ENCODE data around the gene H6PD.

H6PD gene

DNA sequence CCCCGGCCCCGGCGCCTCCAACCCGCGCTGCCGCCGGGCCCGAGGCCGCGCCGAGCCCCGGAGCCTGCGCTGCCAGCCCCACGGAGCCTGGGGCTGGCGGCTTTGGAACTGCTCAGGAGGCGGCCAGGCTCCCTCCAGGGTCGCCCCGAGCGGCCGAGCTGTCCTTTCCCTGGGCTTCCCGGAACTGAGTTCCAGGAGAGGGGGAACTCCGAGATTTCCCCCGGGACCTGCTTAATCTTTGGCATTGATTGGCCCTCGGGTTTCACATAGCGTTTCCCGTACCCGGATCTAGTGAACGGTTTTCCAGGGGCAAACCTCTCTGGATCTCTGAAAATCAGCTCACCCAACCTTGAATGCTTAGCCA, 504 bp downstream of the H6PD start:
- peak in 2 of 42 donors; percentile 31 to 52 for DNase-seq
- intact Hi-C loops (cut with DNase I), result no loop called here

DNA sequence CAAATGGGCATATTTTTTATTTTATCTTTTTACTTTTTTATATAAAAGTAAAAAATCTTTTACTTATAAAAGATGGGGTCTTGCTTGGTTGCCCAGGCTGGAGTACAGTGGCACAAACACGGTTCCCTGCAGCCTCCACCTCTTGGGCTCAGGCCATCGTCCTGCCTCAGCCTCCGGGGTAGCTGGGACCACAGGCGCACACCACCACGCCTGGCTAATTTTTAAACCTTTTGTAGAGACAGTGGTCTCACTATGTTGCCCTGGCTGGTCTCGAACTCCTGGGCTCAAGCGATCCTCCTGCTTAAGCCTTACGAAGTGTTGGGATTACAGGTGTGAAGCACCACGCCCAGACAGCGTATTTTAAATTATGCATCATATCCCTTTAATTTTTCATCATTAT, 986 bp downstream of the H6PD start:
- DNase-seq, result no peak
- intact Hi-C loops (cut with DNase I), result no loop called here

DNA sequence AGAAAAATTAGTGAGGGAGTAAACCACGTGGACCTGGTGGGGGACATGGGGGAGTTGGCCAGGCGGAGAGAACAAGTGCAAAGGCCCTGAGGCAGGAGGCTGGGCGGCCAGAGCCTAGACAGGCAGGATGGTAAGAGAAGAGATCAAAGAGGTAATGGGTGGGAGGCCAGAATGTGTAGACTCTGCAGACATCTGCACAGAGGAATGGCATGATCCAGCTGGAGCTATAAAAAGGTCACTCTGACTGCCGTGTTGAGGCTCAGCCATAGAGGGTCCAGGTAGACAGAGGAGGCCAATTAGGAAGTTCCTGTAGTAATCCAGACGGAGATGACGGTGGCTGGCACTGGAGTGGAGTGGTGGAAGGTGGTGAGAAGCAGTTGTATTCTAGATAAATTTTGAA, 3.6 kb downstream of the H6PD start:
- intact Hi-C loops (cut with DNase I), result no loop called here
- peak in 1 of 42 donors; percentile 28 for DNase-seq

DNA sequence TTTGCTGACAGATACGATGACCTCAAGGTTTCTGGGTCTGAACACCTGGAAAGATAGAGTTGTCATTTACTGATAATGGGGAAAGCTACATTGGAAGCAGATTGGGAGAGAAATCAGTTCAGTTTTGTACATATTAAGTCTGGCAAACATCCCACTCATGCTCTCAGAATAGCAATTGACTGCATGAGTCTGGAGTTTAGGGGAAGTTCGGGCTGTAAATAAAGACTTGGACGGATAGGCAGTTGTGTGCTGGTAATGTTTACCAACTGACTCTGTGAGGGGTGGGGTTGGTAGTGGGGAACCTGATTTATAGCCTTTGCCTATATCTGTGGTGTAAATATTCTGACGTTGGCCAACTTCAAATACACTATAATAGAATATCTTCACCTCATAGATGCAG, 4.0 kb downstream of the H6PD start:
- no peak for DNase-seq
- intact Hi-C loops (cut with DNase I), result no loop called here

DNA sequence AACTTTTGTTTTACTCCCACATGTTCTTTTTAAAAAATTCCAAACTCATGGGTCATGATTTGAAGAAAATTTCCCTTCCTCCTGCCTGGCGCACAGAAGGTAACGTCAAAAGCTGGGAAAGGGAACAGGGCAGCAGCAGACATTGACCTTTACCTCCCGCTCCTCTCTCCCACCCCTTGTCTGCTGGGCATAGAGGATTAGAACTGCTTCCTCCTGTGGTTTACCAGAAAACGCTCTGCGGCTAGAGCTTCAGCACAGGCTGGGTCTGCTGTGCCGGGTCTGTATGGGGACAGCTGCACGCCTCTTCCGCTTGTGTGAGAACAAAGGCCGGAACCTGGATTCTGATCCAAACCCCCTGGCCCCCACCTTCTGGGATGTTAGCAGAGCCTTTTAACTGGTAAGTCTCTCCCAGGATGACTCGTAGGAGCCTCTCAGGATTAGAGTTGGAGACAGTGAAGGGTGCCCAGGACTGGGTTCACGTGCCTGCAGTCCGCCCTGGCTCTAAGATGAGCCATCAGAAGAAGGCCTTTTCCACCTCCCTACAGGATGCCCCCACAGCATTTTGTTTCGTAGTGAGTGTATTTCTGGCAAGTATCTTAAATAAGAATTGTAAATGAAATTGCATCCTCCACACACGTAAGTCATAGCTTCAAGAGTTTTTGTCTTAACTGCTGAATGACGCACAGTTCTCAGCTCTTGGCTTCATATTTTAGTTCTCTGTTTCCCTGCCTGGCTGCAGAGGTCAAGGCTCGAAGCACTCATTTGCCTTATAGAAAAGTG, 5.2 kb downstream of the H6PD start:
- DNase-seq, result peak in 27 of 42 donors; percentile 31 to 71 (median 52)
- intact Hi-C loops (cut with DNase I), result no loop called here

DNA sequence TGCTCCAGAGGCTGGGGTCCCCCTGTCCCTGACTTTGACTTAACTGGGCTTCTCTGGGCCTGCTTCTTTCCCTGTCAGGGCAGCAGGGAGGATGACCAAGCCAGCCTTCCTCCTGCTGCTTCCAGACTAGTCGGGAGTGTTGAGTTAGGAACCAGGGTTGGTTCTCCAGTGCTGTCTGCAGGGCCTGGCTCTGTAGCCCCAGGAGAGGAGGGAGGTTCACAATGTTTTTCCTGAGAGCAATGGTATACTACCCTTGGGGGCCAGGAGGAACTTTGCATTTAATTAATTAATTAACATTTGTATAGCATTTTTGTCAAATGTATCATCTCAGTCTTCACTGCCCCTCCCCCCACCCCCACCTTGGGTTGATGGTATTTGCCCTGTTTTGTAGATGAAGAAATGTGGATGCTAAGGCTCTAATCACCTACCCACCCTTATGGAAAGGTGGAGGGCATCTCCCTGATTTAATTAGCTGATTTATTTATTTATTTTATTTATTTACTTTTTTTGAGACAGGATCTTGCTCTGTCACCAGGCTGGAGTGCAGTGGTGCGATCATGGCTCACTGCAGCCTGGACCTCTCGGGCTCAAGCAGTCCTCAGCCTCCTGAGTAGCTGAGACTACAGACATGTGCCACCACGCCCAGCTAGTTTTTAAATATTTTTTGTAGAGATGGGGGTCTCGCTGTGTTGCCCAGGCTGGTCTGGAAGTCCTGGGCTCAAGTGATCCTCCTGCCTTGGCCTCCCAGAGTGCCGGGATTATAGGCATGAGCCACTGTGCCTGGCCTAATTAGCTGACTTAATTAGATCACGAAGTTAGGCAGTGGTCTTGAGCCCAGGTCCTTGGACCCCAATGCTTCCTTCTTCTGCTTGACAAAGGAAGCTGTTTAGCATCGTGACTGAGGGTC, 6.6 kb downstream of the H6PD start:
- intact Hi-C loops (cut with DNase I), result no loop called here
- no peak for DNase-seq

DNA sequence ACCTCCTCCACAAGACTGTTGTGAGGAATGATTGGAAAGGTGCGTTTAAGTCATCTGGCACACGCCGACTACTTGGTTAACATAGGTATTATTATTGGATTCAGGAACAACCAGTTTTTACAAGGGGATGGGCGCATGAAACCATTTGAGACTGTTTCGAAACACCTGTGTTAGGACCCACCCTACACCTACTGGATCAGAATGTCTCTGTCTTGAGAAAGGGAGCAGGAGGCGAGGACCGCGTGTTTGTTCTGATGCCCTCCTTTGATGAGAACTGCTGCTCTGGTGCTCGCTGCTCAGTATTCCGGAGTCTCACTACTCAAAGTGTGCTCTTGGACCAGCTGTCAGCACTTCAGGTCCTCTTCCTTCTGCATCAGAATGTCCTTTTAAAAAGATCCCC, 7.3 kb downstream of the H6PD start:
- DNase-seq, result peak in 37 of 42 donors; percentile 42 to 90 (median 70)
- intact Hi-C loops (cut with DNase I), result no loop called here

DNA sequence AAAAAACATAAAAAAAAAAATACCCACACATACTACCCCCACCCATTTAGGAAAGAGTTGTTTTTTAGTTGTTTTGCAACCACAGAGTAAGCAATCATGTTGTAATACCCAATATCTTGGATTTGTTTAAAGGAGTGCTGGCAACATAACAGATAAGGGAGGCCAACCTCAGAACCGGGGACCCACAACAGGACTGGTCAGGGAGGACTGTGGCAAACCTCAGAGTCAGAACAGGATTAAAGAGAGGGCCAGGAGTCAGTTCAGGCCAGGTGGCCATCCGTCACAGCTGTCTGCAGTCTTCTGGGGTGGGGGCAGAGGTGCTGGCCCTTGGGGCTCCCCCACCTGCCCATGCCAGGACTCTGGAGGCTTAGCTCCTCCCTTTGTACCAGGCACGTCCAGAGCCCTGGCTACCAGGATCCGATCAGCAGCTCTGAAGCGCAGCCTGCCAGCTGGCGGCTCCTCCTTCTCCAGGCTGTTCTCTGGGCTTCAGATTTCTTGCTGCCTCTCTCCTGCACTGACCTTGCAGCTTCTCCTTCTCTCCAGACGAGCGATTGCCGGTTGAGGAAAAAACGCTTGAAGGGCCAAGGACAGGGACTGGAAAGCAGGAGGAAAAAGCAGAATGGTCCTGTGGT, 7.9 kb downstream of the H6PD start:
- intact Hi-C loops (cut with DNase I), result no loop called here
- DNase-seq, result peak in 40 of 42 donors; percentile 40 to 87 (median 69)

DNA sequence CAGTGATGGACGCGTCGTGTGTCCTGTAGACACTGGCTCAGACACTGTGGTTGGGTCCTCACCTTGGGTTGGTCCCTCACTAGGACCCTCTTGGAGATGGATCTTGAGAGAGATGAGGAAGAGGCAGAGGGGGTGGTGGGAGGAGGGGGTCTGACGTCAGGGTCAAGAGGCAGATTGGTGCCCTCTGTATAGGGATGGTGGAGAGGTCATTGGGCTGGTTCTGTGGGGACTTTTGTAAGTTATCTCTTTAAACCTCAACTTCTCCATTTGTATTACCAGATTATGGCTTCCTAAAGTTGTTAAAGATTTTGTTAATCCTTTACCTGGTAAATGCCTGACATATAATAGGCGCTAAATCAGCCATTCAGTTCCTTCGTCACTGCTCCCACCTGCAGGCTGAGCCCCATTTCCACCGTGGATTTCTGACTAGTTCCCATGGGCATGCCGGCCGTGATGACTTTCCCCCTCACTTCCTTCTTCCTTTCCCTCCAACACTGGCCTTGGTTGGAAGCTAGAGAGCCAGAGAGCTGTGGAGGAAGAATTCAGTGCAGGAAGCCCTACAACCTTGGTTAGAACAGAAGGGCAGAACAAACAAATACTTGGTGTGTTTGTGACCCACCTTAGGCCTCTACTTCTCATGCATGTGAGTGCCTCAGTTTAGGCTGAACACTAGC, 8.6 kb downstream of the H6PD start:
- intact Hi-C loops (cut with DNase I), result no loop called here
- DNase-seq, result no peak

DNA sequence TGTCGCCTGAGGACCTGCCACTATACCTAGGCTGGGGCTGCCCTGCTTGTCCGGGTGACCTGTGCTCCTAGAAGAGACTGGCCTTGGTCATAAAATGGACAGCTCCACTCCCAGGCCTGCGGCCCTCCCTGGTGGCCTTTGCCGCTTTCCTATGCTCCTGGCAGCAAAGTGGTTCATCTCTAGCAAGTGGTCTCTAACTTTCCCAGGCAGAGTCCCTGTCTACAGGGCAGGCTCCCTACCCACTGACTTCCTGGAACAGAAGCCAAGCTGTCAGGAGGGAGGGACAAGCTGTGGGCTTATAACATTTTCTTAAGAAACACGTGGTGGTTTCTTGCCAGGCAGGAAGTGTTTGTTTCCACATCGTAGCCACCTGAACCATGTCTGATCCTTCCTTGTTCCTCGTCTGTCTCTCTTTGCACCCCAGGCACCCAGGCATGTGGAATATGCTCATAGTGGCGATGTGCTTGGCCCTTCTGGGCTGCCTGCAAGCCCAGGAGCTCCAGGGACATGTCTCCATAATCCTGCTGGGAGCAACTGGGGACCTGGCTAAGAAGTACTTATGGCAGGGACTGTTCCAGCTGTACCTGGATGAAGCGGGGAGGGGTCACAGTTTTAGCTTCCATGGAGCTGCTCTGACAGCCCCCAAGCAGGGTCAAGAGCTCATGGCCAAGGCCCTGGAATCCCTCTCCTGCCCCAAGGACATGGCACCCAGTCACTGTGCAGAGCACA, 10.1 kb downstream of the H6PD start:
- intact Hi-C loops (cut with DNase I), result no loop called here
- peak in 2 of 42 donors; percentile 1 to 8 for DNase-seq

DNA sequence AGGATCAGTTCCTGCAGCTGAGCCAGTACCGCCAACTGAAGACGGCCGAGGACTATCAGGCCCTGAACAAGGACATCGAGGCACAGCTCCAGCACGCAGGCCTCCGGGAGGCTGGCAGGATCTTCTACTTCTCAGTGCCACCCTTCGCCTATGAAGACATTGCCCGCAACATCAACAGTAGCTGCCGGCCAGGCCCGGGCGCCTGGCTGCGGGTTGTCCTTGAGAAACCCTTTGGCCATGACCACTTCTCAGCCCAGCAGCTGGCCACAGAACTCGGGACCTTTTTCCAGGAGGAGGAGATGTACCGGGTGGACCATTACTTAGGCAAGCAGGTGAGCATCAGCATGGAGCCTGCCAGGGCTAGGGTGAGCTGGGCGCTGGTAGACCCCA, 10.7 kb downstream of the H6PD start:
- intact Hi-C loops (cut with DNase I), result no loop called here
- peak in 1 of 42 donors; percentile 7 for DNase-seq

DNA sequence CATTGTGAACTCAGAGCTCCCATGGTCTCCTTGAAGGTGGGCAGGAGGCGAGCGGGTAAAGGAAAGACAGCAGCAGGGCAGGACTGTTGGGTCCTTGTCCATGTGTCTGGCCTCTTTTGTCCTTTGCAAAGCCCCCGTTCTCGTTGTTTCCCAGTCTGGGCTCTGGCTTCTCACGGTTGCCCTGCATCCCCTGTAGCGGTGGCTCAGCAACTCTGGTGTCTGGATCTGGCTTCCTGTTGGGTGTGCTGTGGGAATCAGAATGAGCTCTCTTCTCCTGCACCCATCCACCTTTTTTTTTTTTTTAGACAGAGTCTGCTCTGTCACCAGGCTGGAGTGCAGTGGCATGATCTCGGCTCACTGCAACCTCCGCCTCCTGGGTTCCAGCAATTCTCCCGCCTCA, 11.1 kb downstream of the H6PD start:
- intact Hi-C loops (cut with DNase I), result no loop called here
- no peak for DNase-seq

DNA sequence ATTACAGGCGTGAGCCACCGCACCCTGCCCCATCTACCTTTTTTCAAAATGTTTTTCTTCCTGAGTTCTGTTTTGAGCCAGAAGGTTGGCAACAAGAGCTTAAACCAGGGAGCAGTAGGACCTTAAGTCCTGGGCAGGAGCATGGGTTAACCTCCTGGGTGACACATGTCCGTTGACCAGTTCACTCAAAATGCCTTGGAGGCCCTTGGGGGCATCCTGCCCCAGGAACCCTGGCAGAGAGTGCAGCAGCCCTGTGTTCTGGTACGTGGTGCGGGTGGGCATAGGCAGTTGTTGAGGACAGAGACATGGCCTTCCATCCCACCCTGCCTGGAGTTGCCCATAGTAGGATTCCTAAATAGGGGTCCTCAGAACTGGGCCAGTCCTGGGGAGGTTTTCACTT, 11.6 kb downstream of the H6PD start:
- DNase-seq, result no peak
- intact Hi-C loops (cut with DNase I), result no loop called here

DNA sequence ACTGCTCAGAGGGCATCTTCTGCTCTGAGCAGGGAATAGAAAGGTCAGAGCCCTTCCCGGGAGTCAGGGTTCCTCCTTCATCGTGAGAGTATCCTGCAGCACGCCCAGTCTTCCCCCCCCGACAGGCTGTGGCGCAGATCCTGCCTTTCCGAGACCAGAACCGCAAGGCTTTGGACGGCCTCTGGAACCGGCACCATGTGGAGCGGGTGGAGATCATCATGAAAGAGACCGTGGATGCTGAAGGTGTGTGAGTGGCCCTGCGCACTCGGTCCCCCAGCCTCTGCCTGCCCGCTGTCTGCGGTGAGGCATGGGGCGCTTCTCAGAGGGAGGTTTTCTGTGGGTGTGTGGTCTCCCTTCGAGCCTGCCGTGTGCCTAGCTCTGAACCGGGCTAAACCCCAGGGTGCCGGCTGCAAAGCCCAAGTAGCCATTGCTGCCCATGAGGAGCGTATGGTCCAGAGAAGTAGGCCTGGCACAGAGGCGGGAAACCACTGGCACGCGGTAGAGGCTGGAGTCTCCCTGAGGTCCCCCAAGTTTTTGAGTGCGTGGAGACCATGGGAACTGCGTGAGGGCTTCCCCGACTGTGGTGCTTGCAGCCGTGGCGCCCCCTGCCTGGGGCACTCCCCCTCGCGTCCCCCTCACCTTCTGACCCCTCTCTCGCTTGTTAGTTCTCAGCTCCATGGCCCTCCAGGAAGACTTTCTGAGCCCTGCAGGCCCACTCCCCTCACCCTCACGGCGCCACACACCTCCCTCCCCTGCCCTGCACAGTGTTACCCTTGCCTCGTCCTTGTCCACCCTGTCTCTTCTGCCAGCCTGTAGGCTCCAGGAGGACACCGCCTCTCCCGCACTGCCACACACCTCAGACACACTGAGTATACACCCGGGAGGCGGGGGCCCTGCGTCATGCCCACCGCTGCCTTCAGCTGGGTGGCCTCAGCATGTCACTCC, 12.5 kb downstream of the H6PD start:
- intact Hi-C loops (cut with DNase I), result no loop called here
- no peak for DNase-seq

DNA sequence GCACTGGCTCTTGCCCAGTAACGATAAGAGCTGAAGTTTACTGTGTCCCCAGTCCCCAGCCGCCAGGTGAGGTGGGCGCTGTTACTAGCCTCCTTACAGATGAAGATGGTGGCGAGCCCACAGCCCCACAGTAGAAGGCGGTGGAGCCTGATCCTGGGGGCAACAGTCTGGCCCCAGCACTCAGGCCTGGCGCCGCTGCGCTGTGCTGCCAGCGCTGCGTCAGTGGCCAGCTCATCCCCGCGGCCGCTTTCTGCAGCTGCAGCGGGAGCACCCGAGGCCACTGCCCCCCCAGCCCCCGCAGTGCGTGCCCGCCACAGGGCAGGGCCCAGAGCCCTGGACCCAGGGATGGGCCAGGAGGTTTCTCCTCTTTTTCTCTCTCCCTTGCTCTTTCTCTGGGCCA, 13.3 kb downstream of the H6PD start:
- intact Hi-C loops (cut with DNase I), result no loop called here
- peak in 41 of 42 donors; percentile 38 to 89 (median 74) for DNase-seq

DNA sequence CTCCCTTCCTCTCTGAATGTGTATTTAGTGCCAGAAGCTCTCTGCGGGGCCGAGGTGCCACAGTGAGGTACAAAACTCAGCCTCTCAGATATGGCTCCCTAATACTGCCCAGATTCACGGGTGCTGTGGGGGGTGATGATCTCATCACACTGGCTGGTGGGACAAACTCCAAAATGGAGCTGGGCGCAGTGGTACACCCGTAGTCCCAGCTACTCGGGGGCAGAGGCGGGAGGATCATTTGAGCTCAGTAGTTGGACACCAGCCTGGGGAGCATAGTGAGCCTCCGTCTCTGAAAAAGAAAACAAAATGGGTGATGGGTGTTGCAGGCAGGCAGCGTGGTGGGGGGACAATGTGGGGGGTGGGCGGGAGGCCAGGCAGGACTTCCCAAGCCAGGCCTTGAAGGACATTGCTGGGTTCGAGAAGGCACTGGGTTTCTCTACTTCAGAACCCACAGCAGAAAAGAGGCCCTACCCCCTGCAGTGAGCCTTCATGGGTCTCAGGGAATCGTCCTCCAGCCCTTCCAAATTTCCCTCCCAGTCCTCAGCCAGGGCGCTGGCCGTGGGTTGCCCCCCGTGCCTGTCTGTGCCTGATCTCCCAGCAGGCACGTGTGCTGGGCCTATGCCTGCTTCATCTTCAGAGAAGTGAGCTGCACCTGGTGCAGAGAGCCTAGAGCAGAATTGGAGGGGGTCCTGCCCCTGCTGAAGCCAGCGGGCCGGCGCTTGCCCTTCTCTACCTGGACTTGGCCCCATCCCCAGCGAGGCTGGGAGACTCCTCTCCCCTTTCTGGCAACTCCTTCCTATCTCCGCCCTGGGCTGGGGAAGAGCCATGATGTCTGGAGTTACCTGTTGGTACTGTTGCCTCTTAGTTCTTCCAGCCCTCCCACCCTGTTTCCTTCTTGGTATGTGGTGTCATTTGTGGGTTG, 14.0 kb downstream of the H6PD start:
- intact Hi-C loops (cut with DNase I), result no loop called here

DNA sequence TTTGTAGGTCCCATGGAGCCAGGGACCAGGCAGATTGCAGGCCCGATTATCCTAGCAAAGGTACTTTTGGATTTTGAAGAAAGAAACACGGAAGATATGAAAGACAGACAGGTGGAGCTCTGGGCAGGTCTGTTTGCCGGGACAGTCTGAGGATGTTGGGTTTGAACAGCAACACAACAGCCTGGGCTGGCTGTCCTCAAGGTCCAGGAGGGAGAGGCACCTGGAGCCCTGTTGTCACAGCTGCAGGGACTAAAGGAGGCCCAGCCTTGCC, 14.6 kb downstream of the H6PD start:
- intact Hi-C loops (cut with DNase I), result no loop called here
- DNase-seq, result no peak

More for the DNA sequence above, 14.0 kb downstream of the H6PD start:
- DNase-seq, result peak in 6 of 42 donors; percentile 37 to 72 (median 52)
